Measurements from ENCODE around the gene TERT. TPM values are rescaled to one million over a fixed set of nuclear protein-coding genes. Genes with fewer than 3 reads are reported as not detected.

TERT gene
- total and polyA plus RNA-seq, 10 of the 15 experiments (the other 5 are each of a cell fraction or from before 2014, with no cell fraction given), result 0.08 to 21.5 (median 5.0) TPM

DNA sequence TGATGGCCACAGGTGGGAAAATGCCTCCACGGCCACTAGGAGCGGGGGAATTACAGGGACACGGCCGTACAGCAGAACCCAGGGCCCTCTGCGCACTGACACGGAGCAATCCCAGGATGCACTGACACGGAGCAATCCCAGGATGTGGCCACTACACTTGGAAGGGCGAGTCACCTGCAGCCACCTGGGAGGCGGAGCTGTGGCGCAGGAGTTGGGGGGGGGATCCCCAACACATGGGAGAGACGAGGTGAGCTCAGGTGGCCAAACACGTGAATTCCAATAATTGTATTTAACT, 43.3 kb upstream of the TERT start:
- FAIRE-seq, result no peak
- peaks cover 15 to 53% of the 10 kb centered on the region in 2 experiments; a peak in 3 of 4 replicates for H3K36me3 ChIP-seq (ENCODE audit: control insufficient read depth in 2 of 2, insufficient read depth in 2 of 2, low read length in 1 of 2)
- POLR2A ChIA-PET, result no interaction called here
- no peak overlapping the region for H2AFZ ChIP-seq (ENCODE audit: control insufficient read depth, low read depth, low read length)
- no peaks in the 10 kb centered on the region for H3K9me3 ChIP-seq (replicated peaks; ENCODE audit: control insufficient read depth, insufficient read depth, low read length)
- DNase-seq (ENCODE audit: low read depth, low spot score), result no peak
- TF ChIP-seq, protein P1, sequence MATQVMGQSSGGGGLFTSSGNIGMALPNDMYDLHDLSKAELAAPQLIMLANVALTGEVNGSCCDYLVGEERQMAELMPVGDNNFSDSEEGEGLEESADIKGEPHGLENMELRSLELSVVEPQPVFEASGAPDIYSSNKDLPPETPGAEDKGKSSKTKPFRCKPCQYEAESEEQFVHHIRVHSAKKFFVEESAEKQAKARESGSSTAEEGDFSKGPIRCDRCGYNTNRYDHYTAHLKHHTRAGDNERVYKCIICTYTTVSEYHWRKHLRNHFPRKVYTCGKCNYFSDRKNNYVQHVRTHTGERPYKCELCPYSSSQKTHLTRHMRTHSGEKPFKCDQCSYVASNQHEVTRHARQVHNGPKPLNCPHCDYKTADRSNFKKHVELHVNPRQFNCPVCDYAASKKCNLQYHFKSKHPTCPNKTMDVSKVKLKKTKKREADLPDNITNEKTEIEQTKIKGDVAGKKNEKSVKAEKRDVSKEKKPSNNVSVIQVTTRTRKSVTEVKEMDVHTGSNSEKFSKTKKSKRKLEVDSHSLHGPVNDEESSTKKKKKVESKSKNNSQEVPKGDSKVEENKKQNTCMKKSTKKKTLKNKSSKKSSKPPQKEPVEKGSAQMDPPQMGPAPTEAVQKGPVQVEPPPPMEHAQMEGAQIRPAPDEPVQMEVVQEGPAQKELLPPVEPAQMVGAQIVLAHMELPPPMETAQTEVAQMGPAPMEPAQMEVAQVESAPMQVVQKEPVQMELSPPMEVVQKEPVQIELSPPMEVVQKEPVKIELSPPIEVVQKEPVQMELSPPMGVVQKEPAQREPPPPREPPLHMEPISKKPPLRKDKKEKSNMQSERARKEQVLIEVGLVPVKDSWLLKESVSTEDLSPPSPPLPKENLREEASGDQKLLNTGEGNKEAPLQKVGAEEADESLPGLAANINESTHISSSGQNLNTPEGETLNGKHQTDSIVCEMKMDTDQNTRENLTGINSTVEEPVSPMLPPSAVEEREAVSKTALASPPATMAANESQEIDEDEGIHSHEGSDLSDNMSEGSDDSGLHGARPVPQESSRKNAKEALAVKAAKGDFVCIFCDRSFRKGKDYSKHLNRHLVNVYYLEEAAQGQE (IDR thresholded peaks at IDR 0.05; ENCODE audit: low read depth, low read length), result no peak
- no peak for TF ChIP-seq NFYA (IDR thresholded peaks at IDR 0.05; ENCODE audit: borderline replicate concordance, low read depth, low read length)
- in situ Hi-C loops (cut with MboI) (no loop called here), intact Hi-C loops (cut with micrococcal nuclease; ENCODE audit: unreplicated experiment) (no loop called here)
- H4K20me1 ChIP-seq (ENCODE audit: control insufficient read depth, insufficient read depth), result peaks cover 2% of the 10 kb centered on the region; the same call in 1 of the 2 replicates
- SMC1A ChIA-PET (ENCODE audit: uncharacterized antibody, unreplicated experiment), result no interaction called here
- no peak overlapping the region for H3K9ac ChIP-seq (ENCODE audit: control insufficient read depth, insufficient read depth, low read length)
- H3K27ac ChIP-seq (ENCODE audit: control insufficient read depth, insufficient read depth), result no peak overlapping the region
- no peaks in the 10 kb centered on the region for H3K27me3 ChIP-seq (replicated peaks in 1 of 2; ENCODE audit: control insufficient read depth in 2 of 2, insufficient read depth in 2 of 2, low read length in 1 of 2)
- CTCF ChIA-PET, result no interaction called here
- BruUV-seq (replicated peaks), result no TSS peak
- over 99% methylated on average over 12 of the region's 12 CpGs for WGBS (ENCODE audit: insufficient coverage, insufficient replicate concordance, low lambda C conversion rate, missing lambda C conversion rate)
- no peak for ATAC-seq
- H3K4me3 ChIP-seq, result no peak overlapping the region
- RAD21 ChIA-PET (ENCODE audit: unreplicated experiment), result no interaction called here
- no peak overlapping the region for H3K4me2 ChIP-seq (ENCODE audit: control insufficient read depth, insufficient read depth)
- H3K79me2 ChIP-seq (ENCODE audit: control insufficient read depth, insufficient read depth, low read length), result peaks cover under 1% of the 10 kb centered on the region
- H3K4me1 ChIP-seq (ENCODE audit: control insufficient read depth, insufficient read depth, low read length), result peaks cover 15% of the 10 kb centered on the region

DNA sequence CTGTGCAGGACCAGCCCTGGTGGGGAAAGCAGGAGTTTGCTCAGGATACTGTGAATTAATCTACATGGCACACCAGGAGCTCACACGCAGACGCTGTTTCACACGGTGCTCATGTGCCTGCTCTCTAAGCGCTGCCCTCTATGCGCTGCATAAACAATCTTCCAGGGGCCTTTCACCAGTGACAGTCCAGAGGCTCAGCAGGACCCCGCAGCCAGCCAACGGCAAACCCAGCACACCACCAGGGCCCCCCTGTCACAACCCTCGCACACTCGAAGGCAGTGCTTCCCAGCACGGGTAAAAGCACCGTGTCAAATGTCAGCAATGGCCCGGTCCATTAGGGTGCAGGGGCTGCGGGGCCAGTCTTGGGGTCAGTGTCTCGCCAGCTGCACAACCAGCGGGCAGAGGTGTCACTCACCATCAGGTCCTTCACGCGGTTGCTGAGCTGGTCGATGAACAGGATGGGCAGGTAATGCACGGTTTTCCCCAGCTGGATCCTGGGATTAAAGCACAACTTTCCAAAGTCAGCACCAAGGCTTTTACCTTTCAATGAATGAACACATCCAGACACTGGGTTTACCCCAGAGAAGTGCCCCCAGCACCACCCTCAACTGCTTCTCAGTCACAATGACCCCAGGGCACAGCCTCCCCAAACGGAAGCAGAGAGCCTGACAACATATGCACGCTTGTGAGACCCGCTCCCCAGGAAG, 42.8 kb upstream of the TERT start:
- CTCF ChIA-PET, result no interaction called here
- no peak overlapping the region for H2AFZ ChIP-seq (ENCODE audit: control insufficient read depth, low read depth, low read length)
- no peaks in the 10 kb centered on the region; the same call in none of the 2 replicates for H3K79me2 ChIP-seq (ENCODE audit: control insufficient read depth, insufficient read depth, low read length)
- no peak for ATAC-seq
- H3K27ac ChIP-seq (ENCODE audit: control insufficient read depth, insufficient read depth), result no peak overlapping the region
- no peaks in the 10 kb centered on the region for H3K27me3 ChIP-seq (replicated peaks in 1 of 2; ENCODE audit: control insufficient read depth in 2 of 2, insufficient read depth in 2 of 2, low read length in 1 of 2)
- in situ Hi-C loops (cut with MboI) (no loop called here), intact Hi-C loops (cut with micrococcal nuclease; ENCODE audit: unreplicated experiment) (no loop called here)
- H4K20me1 ChIP-seq (ENCODE audit: control insufficient read depth, insufficient read depth), result peaks cover 2% of the 10 kb centered on the region; the same call in 1 of the 2 replicates
- WGBS (ENCODE audit: insufficient coverage, insufficient replicate concordance, low lambda C conversion rate, missing lambda C conversion rate), result 93% methylated on average over 22 of the region's 22 CpGs
- peaks cover 15 to 53% of the 10 kb centered on the region in 2 experiments; a peak in 3 of 4 replicates for H3K36me3 ChIP-seq (ENCODE audit: control insufficient read depth in 2 of 2, insufficient read depth in 2 of 2, low read length in 1 of 2)
- RAD21 ChIA-PET (ENCODE audit: unreplicated experiment), result no interaction called here
- no peak for DNase-seq (ENCODE audit: low read depth, low spot score)
- BruUV-seq (replicated peaks), result no TSS peak
- TF ChIP-seq, protein P2, sequence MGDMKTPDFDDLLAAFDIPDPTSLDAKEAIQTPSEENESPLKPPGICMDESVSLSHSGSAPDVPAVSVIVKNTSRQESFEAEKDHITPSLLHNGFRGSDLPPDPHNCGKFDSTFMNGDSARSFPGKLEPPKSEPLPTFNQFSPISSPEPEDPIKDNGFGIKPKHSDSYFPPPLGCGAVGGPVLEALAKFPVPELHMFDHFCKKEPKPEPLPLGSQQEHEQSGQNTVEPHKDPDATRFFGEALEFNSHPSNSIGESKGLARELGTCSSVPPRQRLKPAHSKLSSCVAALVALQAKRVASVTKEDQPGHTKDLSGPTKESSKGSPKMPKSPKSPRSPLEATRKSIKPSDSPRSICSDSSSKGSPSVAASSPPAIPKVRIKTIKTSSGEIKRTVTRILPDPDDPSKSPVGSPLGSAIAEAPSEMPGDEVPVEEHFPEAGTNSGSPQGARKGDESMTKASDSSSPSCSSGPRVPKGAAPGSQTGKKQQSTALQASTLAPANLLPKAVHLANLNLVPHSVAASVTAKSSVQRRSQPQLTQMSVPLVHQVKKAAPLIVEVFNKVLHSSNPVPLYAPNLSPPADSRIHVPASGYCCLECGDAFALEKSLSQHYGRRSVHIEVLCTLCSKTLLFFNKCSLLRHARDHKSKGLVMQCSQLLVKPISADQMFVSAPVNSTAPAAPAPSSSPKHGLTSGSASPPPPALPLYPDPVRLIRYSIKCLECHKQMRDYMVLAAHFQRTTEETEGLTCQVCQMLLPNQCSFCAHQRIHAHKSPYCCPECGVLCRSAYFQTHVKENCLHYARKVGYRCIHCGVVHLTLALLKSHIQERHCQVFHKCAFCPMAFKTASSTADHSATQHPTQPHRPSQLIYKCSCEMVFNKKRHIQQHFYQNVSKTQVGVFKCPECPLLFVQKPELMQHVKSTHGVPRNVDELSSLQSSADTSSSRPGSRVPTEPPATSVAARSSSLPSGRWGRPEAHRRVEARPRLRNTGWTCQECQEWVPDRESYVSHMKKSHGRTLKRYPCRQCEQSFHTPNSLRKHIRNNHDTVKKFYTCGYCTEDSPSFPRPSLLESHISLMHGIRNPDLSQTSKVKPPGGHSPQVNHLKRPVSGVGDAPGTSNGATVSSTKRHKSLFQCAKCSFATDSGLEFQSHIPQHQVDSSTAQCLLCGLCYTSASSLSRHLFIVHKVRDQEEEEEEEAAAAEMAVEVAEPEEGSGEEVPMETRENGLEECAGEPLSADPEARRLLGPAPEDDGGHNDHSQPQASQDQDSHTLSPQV (IDR thresholded peaks at IDR 0.05), result no peak
- peak; percentile 18; the same call in 1 of the 2 replicates for TF ChIP-seq POLR2A (IDR thresholded peaks at IDR 0.05; ENCODE audit: low read depth, low read length)
- H3K4me3 ChIP-seq, result no peak overlapping the region
- SMC1A ChIA-PET (ENCODE audit: uncharacterized antibody, unreplicated experiment), result no interaction called here
- H3K9ac ChIP-seq (ENCODE audit: control insufficient read depth, insufficient read depth, low read length), result no peak overlapping the region
- POLR2A ChIA-PET, result no interaction called here
- no peak for FAIRE-seq
- H3K9me3 ChIP-seq (replicated peaks; ENCODE audit: control insufficient read depth, insufficient read depth, low read length), result no peaks in the 10 kb centered on the region
- peaks cover 13% of the 10 kb centered on the region for H3K4me1 ChIP-seq (ENCODE audit: control insufficient read depth, insufficient read depth, low read length)
- no peak overlapping the region for H3K4me2 ChIP-seq (ENCODE audit: control insufficient read depth, insufficient read depth)
